ENCODE data around the gene LEFTY2.

GRCh38 chr1:225931270-225932136 is 9.5 kb downstream of the LEFTY2 start:
- TF ChIP-seq CTCF (IDR thresholded peaks at IDR 0.05), result no peak
- no peak for TF ChIP-seq EZH2phosphoT487 (IDR thresholded peaks at IDR 0.05; ENCODE audit: borderline replicate concordance, low read depth)
- no peak for TF ChIP-seq PBX3 (IDR thresholded peaks at IDR 0.05)
- TF ChIP-seq GABPA (IDR thresholded peaks at IDR 0.05; ENCODE audit: low read depth), result no peak
- no peak for TF ChIP-seq SMC3 (IDR thresholded peaks at IDR 0.05; ENCODE audit: low read depth, low read length)
- no peak for TF ChIP-seq RXRA (IDR thresholded peaks at IDR 0.05; ENCODE audit: borderline replicate concordance, low read depth)
- TF ChIP-seq YY1 (IDR thresholded peaks at IDR 0.05; ENCODE audit: low read depth), result no peak
- no peak for TF ChIP-seq MXI1 (IDR thresholded peaks at IDR 0.05; ENCODE audit: low read depth, low read length)
- no peak for TF ChIP-seq USF2 (IDR thresholded peaks at IDR 0.05; ENCODE audit: borderline replicate concordance, low read depth, low read length)
- no peak for TF ChIP-seq SIN3A (IDR thresholded peaks at IDR 0.05; ENCODE audit: borderline replicate concordance, low read depth, low read length)
- no peak for TF ChIP-seq EP300 (IDR thresholded peaks at IDR 0.05; ENCODE audit: borderline replicate concordance in 1 of 2, low read depth in 1 of 2, low read length in 1 of 2)
- TF ChIP-seq USF1 (IDR thresholded peaks at IDR 0.05; ENCODE audit: borderline replicate concordance, low read depth), result no peak
- no peak for TF ChIP-seq MAX (IDR thresholded peaks at IDR 0.05; ENCODE audit: low read depth)
- TF ChIP-seq CHD2 (IDR thresholded peaks at IDR 0.05; ENCODE audit: low read length, partially characterized antibody), result no peak

Data from SK-N-SH (cell line).